Activated CD4-positive, alpha-beta T cell treated with anti-CD3 and anti-CD28 coated beads, Interleukin-2, amount 50 U/mL, for 1 hour (primary cell): ENCODE data around the gene XYLT2.

ENCODE experiments used
- DNase-seq: peaks from one replicate; pipeline ENCODE4 v3.0.0-alpha.2; 2020

Gene XYLT2

DNA sequence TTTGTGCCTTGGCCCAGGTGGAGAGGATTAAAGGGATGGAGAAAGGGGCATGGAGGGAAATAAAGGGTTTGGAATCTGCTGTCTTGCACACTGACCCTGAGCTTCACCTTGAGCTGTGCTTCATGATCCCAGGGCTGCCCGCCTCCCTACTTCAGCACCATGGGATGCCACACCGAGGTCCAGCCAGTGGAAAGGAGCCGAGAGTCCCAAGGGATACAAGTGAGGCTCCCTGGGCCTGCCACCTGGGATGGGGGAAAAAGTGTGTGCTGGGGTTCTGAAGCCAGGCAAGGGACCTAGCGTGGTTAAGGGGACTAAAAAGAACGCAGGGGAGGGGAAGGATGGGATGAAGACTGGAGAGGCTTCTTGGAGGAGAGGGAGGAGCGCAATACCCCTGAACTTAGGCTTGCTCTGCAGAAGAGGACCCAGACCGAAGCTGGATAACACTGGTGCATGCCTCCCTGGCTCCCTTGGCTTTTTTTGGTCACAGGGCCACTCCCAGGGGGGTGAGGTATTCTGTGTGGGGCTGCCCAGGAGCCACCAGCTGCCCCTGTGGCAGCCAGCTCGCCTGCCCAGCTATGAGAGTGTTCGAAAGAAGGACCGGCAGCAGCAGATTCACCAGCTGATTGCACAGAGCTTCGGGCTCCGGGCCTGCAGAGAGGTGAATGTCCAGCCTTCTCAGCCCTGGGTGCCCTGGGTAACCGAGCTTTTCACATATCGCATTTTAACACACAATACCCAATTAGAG is 19.9 kb downstream of the XYLT2 start:
- DNase-seq: no peak

DNA sequence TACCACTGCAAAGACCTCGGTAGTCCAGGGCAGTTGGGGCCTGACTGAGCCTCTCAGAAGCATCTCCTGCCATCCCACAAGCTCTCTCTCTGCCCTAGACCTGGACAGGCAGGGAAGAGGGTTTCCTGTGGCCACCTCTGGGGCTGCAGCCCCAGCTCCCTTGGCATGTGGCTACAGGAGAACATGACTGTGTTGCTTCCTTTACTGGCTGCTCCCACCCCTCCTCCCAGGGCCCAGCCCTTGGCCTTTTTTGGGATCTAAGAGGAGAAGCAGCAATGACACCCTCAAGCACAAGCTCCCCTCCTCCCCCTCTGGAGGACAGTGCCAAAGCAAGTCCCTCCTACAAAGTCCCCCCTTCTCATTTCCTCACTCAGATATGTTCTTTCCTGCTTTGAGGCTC is 21.5 kb downstream of the XYLT2 start:
- DNase-seq: no peak

DNA sequence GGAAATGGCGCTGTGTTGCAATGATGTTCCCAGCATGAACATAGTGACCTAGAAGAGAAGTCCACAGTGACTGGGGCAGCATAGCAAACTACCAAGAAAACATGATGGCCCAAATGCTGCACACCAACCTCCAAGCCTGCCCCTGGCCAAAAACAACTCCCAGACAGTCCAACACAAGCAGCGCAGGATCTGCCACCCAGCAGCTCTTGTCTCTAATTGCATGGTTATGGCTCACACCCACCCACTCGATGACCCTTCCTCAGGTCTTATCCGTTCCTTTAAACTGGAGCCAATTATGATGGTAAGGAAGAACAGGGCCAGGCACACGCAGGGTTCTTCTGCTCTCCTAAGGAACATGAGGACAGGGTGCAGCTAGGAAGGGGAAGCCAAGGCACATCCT is 24.1 kb downstream of the XYLT2 start:
- no peak for DNase-seq

GRCh38 chr17:50371526-50371925 is 25.6 kb downstream of the XYLT2 start:
- no peak for DNase-seq

DNA sequence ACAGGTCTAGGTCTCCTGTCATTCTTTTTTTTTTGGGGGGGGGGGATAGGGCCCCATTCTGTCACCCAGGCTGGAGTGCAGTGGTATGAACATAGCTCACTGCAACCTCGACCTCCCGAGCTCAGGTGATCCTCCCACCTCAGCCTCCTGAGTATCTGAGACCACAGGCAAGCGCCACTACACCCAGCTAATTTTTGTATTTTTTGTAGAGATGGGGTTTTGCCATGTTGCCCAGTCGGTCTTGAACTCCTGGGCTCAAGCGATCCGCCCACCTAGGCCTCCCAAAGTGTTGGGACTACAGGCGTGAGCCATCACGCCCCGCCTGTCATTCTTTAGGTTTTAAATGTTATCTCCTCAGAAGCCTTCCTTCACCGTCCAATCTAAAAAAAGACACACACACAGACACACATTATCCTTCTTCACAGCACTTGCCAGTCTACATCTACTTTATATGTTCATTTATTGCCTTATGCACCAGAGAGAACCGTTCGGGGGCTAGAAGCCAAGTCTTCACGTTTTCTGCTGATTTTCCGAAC is 26.4 kb downstream of the XYLT2 start:
- no peak for DNase-seq

DNA sequence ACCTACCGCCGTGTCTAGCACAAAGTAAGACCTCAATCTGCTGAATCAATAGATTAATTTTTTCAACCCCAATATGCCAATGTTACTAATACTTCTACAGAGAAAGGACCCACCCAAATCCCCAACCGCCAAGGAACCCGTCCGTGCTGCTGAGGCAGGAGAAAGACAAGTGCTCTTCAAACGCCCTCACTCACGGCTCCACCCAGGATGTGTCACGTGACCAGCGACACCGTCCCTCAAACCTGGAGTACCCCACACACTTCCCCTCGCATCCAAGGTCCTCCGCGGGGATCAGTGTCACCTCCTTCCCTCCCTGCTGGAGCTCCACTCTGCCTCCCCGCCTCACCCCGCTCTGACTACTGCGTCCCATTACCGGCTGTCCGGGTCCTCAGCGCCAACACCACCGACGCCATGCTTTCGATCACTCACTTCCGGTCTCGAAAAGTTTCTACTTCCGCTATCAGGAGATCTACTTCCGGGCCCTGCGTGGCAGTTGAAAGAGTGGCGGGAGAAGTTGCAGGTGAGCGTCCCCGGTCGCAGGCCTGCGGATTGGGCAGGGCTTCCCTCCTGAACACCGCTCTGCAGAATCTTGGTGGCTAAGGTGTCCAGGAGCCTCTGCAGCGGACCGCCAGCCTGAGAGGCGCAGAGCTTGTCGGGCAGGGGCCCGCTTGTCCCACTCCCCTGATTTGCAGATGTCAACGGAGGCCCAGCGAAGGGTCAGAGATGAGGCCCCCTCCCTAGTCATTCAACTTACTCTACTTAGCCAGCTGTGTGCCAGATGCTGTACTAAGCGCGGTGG is 27.0 kb downstream of the XYLT2 start, which contains the start of the genes EME1 and MRPL27:
Gene EME1 (plus strand): TSS at position 472 of the 799 bp plus-strand sequence. CDS start 1,980 bp downstream, outside the sequence.
Gene MRPL27 (minus strand): TSS at position 427 of the 799 bp plus-strand sequence. CDS start 14 bp downstream, at position 413.
- peak; percentile 78 for DNase-seq

- no peak for DNase-seq
These were observed 27.8 kb downstream of the XYLT2 start for GRCh38 chr17:50373705-50374104.

GRCh38 chr17:50375858-50376538 is 30.1 kb downstream of the XYLT2 start:
- DNase-seq: no peak

DNA sequence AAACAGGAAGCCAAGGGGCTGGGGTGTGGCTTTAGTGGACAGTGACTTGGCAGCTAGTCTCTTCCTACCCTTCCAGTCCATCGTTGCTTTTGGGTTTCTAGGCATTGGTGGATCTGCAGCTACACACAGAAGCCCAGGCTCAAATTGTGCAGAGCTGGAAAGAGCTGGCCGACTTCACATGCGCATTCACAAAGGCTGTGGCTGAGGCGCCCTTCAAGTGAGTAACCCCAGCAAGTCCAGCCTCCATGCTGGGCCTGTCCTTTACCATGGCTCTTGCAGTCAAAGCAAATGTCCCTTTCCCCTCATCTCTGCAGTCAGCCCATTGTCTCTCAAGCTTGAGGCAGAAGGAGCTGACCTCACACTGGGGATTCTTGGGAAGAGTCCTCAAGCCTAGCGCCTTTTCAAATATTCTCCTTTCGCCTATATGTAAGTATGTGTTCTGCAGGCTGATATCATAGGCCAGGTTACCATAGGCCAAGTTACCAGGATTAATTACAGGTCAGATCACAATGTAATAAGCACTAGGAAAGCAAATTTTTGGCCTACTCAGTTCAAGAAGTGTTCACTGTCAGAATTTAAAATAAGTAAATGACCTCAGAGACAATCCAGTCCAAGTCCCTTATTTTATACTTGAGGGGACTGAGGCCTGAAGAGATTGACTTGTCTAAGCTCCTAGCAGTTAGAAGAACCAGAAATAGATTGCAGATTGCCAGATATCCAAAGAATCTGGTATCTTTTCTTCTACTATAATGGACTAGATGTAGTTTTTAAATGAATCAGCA is 33.6 kb downstream of the XYLT2 start:
- no peak for DNase-seq

- no peak for DNase-seq
These were observed 34.7 kb downstream of the XYLT2 start for GRCh38 chr17:50380369-50381259.

GRCh38 chr17:50381260-50381815 is 35.4 kb downstream of the XYLT2 start:
- no peak for DNase-seq

DNA sequence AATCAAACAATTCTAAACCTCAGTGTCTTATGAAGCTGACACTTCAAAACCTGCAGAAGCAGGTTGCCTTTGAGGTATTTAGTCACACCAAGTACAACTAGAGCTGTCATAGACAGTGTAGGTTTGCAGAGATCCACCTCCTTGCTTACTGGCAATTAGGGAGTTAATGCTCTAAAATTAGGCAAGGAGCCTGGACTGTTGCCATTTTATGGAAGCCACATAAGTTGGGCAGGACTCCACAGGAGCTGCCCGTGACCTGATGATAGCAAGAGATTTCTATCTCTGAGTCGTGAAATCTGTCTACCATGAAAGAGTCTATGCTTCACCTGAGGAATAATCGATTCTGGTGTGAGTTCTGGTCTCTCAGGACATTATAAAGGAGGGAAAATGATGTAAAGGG is 36.0 kb downstream of the XYLT2 start:
- no peak for DNase-seq

GRCh38 chr17:50382931-50383330 is 37.0 kb downstream of the XYLT2 start:
- no peak for DNase-seq

GRCh38 chr17:50386510-50386909 is 40.6 kb downstream of the XYLT2 start:
- DNase-seq: no peak

DNA sequence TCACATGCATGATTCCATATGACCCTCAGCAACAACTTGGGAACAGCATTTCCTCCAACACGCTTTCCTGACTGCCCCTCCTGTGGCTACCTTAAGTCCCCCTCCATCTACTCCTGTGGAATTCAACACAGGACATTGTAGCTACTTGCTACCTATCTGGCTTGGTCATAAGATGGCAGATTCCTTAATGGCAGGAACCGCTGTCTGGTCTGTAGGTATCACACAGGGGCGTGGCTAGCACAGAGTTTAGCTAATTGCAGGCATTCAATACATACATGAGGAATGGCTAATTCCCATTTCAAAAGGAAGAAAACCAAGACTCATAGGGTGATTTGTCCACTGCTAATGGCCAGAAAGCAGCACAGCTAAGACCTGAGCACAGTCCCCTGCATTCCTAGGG is 42.8 kb downstream of the XYLT2 start:
- DNase-seq: no peak

DNA sequence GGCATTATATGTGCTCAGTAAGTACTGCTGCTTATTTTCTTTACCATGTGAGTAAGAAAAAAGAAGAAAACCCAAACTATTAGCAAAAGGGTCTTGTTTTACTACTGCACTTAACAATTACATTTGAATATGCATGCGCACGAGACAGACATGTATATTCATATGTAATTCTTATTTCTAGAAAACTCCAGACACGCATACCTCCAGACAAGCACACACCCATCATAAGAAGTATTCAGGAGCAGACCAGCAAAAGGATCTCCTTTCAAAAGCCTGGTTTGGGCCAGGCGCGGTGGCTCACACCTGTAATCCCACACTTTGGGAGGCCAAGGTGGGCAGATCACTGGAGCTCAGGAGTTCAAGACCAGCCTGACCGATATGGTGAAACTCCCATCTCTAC is 43.6 kb downstream of the XYLT2 start:
- DNase-seq: no peak

DNA sequence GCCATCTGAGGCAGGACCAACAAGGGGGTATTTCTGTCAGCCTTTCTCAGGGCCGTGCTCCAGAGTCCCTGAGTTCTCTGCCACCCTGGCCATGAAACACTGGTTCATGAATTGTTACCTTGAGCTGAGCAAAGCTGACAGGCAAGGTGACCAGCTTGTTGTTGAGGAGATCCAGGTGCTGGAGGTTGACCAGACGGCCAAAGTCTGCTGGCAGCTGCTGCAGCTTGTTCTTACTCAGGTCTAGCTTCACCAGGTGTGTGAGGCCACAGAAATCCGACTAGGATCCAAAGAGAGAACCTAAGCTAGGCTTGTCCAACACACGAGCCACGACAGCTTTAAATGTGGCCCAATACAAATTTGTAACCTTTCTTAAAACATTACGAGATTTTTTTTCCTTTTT is 46.7 kb downstream of the XYLT2 start:
- DNase-seq: no peak

DNA sequence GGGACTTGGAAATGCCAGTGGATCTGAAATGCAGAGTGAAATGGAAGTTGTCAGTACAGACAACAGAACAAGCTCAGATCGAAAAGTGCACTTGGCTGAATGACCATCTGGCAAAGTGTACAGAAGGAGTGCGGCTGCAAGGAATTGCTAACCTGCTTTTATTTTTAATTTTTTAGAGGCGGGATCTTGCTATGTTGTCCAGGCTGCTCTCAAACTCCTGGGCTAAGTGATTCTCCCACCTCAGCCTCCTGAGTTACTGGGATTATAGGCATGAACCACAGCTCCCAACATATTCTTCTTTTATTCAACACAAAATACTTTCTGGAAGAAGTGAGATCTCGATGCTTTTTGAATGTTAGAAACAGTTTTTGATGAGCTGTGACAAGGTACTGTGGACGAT is 47.8 kb downstream of the XYLT2 start:
- no peak for DNase-seq

DNA sequence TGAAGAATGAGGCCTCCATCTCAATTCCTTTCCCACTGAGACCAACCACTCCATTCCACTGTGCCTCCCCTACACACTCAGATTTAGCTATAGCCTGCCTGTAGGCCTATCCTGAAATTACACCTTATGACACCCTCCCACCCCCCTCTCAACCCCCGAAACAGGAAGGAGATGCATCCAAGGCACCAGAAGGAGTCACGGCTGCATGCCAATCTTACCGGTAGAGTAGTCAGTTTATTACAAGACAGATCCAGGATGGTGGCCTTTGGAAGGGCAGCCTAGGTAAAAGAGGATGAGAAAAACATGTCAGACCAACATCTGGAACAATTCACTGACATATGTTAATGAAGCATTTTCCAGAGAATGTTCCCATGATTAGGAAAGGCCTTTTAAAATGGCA is 48.8 kb downstream of the XYLT2 start:
- DNase-seq: no peak

DNA sequence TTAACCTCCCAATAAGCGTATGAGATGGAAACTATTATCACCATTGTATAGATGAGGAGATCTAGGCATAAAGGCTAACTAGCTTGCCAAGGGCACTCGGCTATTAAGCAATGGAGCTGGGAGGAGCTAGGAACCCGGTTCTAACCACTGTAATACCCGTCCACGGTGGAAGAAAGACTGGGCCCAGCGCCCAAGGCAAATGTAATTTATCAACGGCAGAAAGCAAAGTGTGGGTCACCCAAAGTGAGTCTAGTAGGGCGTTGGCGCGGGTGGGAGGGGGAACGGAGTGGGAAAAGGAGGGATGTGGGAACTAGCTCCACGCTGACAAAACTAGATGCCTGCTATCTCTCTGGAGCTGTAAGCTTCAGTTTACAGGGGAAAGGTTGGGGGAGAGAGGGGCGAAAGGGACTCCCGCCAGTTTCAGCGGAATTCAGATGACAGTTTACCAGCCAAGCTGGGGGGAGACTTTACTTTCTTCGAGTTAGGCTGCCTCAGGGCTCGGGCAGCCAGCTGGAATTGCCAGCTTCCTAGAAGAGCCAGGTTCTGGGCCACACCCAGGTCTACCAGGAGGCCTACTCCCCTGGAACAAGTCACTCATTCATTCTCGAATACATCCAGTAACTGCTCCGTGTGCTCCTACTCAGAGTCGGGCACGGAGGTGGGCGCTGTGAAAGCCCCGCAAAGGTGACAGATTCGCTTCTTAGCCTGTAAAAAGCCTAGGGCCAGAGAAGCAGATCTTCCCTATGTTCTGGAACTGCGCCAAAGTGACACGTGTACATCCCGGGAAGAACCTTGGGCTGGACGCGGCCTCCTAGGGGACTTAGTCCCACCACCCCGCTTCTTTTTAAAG is 50.6 kb downstream of the XYLT2 start:
- DNase-seq: no peak
